Adrenal gland (tissue), 5 donors: ENCODE results near the gene MCOLN1.

Source experiments
- POLR2A ChIP-seq, 2 donors: fragments of 450-650 bp; IDR thresholded peaks; one replicate each; pipeline ENCODE4 v1.6.1; 2017; ENCODE audit warnings: antibody characterized with exemption in 2 of 2, mild to moderate bottlenecking in 2 of 2, moderate library complexity in 1 of 2
- TF ChIP-seq, protein P1 (sequence below), 6 experiments: fragments of 450-650 bp in 4 of 6; fragments of 200-600 bp in 2 of 6; sonication (generic) in 1 of 6; IDR thresholded peaks; 1 replicate in 5 of 6; 2 replicates in 1 of 6; pipeline versions ENCODE4 v1.5.1 to v1.8.0; 2016 to 2021; ENCODE audit warnings: antibody characterized with exemption in 6 of 6, mild to moderate bottlenecking in 2 of 6, moderate library complexity in 1 of 6
- donor health status: DM: no; HTN: no; CAD: no.

DNA sequence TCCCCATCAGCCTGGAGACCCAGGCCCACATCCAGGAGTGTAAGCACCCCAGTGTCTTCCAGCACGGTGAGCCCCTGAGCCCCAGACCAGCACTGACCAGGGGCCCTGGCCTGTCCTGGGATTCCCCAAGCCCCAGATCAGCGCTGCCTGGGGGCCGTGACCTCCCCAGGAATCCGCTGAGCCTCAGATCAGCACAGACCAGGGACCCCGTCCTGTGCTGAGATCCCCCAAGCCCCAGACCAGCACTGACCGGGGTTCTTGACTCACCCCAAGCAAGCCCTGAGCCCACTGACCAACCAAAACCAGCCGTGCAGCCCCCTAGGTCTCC lies 5.7 kb downstream of the MCOLN1 start:
- no peak for TF ChIP-seq POLR2A (IDR thresholded peaks at IDR 0.05)
- TF ChIP-seq, protein P1, sequence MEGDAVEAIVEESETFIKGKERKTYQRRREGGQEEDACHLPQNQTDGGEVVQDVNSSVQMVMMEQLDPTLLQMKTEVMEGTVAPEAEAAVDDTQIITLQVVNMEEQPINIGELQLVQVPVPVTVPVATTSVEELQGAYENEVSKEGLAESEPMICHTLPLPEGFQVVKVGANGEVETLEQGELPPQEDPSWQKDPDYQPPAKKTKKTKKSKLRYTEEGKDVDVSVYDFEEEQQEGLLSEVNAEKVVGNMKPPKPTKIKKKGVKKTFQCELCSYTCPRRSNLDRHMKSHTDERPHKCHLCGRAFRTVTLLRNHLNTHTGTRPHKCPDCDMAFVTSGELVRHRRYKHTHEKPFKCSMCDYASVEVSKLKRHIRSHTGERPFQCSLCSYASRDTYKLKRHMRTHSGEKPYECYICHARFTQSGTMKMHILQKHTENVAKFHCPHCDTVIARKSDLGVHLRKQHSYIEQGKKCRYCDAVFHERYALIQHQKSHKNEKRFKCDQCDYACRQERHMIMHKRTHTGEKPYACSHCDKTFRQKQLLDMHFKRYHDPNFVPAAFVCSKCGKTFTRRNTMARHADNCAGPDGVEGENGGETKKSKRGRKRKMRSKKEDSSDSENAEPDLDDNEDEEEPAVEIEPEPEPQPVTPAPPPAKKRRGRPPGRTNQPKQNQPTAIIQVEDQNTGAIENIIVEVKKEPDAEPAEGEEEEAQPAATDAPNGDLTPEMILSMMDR (IDR thresholded peaks at IDR 0.05): no peak
